Measurements from ENCODE around the gene TNFAIP8. TPM values are rescaled to one million over a fixed set of nuclear protein-coding genes. Genes with fewer than 3 reads are reported as not detected.

TNFAIP8 gene
- total and polyA plus RNA-seq, 2 donors (not counting 1 experiment from before 2014, with no cell fraction given): 67.3 to 109 TPM

DNA sequence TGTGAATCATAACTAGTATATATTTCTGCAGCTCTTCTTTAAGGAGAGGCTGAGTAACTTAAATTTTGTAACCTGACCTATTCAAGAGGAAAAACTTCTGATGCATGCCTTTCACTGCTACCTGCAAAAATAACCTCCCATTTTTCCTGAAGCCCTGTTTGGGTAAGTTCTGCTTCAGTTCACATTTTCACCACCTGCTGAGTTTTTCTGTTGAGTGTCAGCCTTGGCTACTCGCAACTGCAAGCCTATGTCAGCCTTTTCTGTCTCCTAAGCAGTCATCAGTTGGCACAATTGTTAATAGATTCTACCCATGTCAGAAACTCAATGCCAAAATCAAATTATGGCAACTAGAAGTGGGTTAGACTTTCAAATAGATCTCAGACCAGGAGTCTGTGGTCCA is 8.2 kb upstream of the TNFAIP8 start:
- H3K4me3 Mint-ChIP-seq: peak overlapping the region; percentile 65
- POLR2A ChIA-PET: interaction anchor here (2.1 kb wide), 1 partner anchor 9 kb away, joined by 8 read pairs; the partner anchor contains the start of gene TNFAIP8
- intact Hi-C loops (cut with micrococcal nuclease): no loop called here

DNA sequence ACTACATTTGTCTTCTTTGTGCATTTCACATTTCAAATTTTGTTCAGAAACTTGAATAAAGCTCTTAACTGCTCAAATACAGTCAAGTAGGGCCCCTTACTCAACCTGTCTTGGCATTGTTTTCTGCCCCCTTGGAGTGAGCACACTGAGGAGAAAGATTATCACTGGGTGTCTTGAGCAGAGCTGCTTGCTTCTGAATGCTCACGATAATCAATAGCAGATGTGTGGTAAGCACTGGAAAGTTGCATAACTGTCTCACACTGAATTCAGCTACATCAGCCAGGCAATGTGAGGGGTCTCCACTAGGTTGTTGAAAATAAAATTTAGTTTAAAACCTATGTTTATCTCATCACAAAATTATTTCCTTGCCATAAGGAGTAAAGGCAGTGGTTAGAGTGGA is 7.8 kb upstream of the TNFAIP8 start:
- H3K27ac Mint-ChIP-seq: peak overlapping the region; percentile 80
- intact Hi-C loops (cut with micrococcal nuclease): no loop called here
- TF ChIP-seq EZH2 (IDR thresholded peaks at IDR 0.05; ENCODE audit: borderline replicate concordance, insufficient read depth, low read depth, low read length, poor library complexity, severe bottlenecking): no peak
- TF ChIP-seq, protein P1, sequence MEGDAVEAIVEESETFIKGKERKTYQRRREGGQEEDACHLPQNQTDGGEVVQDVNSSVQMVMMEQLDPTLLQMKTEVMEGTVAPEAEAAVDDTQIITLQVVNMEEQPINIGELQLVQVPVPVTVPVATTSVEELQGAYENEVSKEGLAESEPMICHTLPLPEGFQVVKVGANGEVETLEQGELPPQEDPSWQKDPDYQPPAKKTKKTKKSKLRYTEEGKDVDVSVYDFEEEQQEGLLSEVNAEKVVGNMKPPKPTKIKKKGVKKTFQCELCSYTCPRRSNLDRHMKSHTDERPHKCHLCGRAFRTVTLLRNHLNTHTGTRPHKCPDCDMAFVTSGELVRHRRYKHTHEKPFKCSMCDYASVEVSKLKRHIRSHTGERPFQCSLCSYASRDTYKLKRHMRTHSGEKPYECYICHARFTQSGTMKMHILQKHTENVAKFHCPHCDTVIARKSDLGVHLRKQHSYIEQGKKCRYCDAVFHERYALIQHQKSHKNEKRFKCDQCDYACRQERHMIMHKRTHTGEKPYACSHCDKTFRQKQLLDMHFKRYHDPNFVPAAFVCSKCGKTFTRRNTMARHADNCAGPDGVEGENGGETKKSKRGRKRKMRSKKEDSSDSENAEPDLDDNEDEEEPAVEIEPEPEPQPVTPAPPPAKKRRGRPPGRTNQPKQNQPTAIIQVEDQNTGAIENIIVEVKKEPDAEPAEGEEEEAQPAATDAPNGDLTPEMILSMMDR (IDR thresholded peaks at IDR 0.05): no peak
- Histone ChIP-seq H3K79me2 (ENCODE audit: control insufficient read depth, insufficient read depth, low read length) (peaks cover 97% of the 10 kb centered on the region), H3K36me3 (replicated peaks in 1 of 2; ENCODE audit: control extremely low read depth in 1 of 2, control insufficient read depth in 1 of 2, extremely low read depth in 1 of 2, insufficient read depth in 2 of 2, low read length in 1 of 2) (peaks cover 1 to 20% of the 10 kb centered on the region in 2 experiments), H2AFZ (ENCODE audit: insufficient read depth, low read depth, low read length, poor library complexity, severe bottlenecking) (no peak overlapping the region), H4K20me1 (ENCODE audit: control insufficient read depth, insufficient read depth, low read length, poor library complexity, severe bottlenecking) (peaks cover 16% of the 10 kb centered on the region), H3K4me3 (ENCODE audit: control extremely low read depth in 1 of 5, extremely low read depth in 1 of 5, insufficient read depth in 1 of 5, low read depth in 2 of 5, low read length in 4 of 5) (no peak overlapping the region), H3K27ac (ENCODE audit: low read length in 2 of 2) (peak overlapping the region in 1 of 2 donors; percentile 54), H3K27me3 (replicated peaks in 1 of 4; ENCODE audit: control extremely low read depth in 1 of 4, control insufficient read depth in 3 of 4, insufficient read depth in 4 of 4, low read length in 3 of 4) (no peaks in the 10 kb centered on the region), H3K9me3 (ENCODE audit: control extremely low read depth in 1 of 3, control insufficient read depth in 2 of 3, insufficient read depth in 1 of 3, low read length in 2 of 3) (peaks cover 0 to 10% (median 0%) of the 10 kb centered on the region in 3 donors), H3K9ac (ENCODE audit: low read length) (no peak overlapping the region), H3K4me1 (ENCODE audit: control insufficient read depth in 2 of 2, insufficient read depth in 2 of 2, low read length in 2 of 2) (peaks cover 92 to 95% of the 10 kb centered on the region in 2 donors), H3K4me2 (replicated peaks; ENCODE audit: low read depth, low read length, poor library complexity, severe bottlenecking) (peak overlapping the region; percentile 29)
- WGBS (ENCODE audit: insufficient coverage): 86% methylated on average over 1 of the region's 1 CpG
- DNase-seq (no peak), ATAC-seq (ENCODE audit: low read depth) (no peak)
- no peaks in the 10 kb centered on the region for H3K9me3 Mint-ChIP-seq (ENCODE audit: insufficient read depth)
- H3K4me1 Mint-ChIP-seq: peaks cover 92% of the 10 kb centered on the region
- H3K27me3 Mint-ChIP-seq: no peaks in the 10 kb centered on the region
- peak overlapping the region; percentile 18 for H3K4me3 Mint-ChIP-seq
- POLR2A ChIA-PET: interaction anchor here (0.7 kb wide), 1 partner anchor 36 kb away, joined by 11 read pairs; no protein-coding TSS in a partner anchor
- CTCF ChIA-PET: interaction anchor here (0.7 to 20.0 kb wide), 9 partner anchors 10 to 360 kb away, joined by 3 to 209 read pairs (median 3); partner anchors contain the start of genes DTWD2 and TNFAIP8

More for the DNA sequence above, 8.2 kb upstream of the TNFAIP8 start:
- TF ChIP-seq, protein P1 (IDR thresholded peaks at IDR 0.05): no peak
- WGBS (ENCODE audit: insufficient coverage): no CpG with 5 or more reads among the region's 1 CpG
- ATAC-seq (ENCODE audit: low read depth): no peak
- CTCF ChIA-PET: interaction anchor here (0.9 to 20.0 kb wide), 5 partner anchors 10 to 359 kb away, joined by 3 to 209 read pairs (median 10); partner anchors contain the start of genes DTWD2 and TNFAIP8
- Histone ChIP-seq H3K36me3 (replicated peaks in 1 of 2; ENCODE audit: control extremely low read depth in 1 of 2, control insufficient read depth in 1 of 2, extremely low read depth in 1 of 2, insufficient read depth in 2 of 2, low read length in 1 of 2) (peaks cover 0 to 20% of the 10 kb centered on the region in 2 experiments), H3K27me3 (replicated peaks in 1 of 4; ENCODE audit: control extremely low read depth in 1 of 4, control insufficient read depth in 3 of 4, insufficient read depth in 4 of 4, low read length in 3 of 4) (no peaks in the 10 kb centered on the region), H3K4me2 (replicated peaks; ENCODE audit: low read depth, low read length, poor library complexity, severe bottlenecking) (peak overlapping the region; percentile 29), H3K79me2 (ENCODE audit: control insufficient read depth, insufficient read depth, low read length) (peaks cover 97% of the 10 kb centered on the region), H3K4me3 (ENCODE audit: control extremely low read depth in 1 of 5, extremely low read depth in 1 of 5, insufficient read depth in 1 of 5, low read depth in 2 of 5, low read length in 4 of 5) (no peak overlapping the region), H2AFZ (ENCODE audit: insufficient read depth, low read depth, low read length, poor library complexity, severe bottlenecking) (no peak overlapping the region), H3K9ac (ENCODE audit: low read length) (no peak overlapping the region), H4K20me1 (ENCODE audit: control insufficient read depth, insufficient read depth, low read length, poor library complexity, severe bottlenecking) (peaks cover 16% of the 10 kb centered on the region), H3K4me1 (ENCODE audit: control insufficient read depth in 2 of 2, insufficient read depth in 2 of 2, low read length in 2 of 2) (peaks cover 92 to 95% of the 10 kb centered on the region in 2 donors), H3K9me3 (ENCODE audit: control extremely low read depth in 1 of 3, control insufficient read depth in 2 of 3, insufficient read depth in 1 of 3, low read length in 2 of 3) (peaks cover 0 to 10% (median 0%) of the 10 kb centered on the region in 3 donors), H3K27ac (ENCODE audit: low read length in 2 of 2) (peak overlapping the region; percentile 14 to 54)
- peak overlapping the region; percentile 80 for H3K27ac Mint-ChIP-seq
- peaks cover 92% of the 10 kb centered on the region for H3K4me1 Mint-ChIP-seq
- no peak for DNase-seq
- no peaks in the 10 kb centered on the region for H3K27me3 Mint-ChIP-seq
- no peaks in the 10 kb centered on the region for H3K9me3 Mint-ChIP-seq (ENCODE audit: insufficient read depth)
